HepG2 (cell line): ENCODE data around the gene NELFB. TPM values are rescaled to one million over a fixed set of nuclear protein-coding genes. Genes with fewer than 3 reads are reported as not detected.

Experiments
- ELF1 ChIP-seq: sonication (generic); formaldehyde crosslinking; IDR thresholded peaks from 2 replicates; pipeline ENCODE4 v1.4.0; 2020; ENCODE audit warnings: missing genetic modification reagents
- ETV6 ChIP-seq: sonication (generic); formaldehyde crosslinking; conservative IDR thresholded peaks from 2 replicates; pipeline ENCODE4 v1.4.0; 2020; ENCODE audit warnings: missing genetic modification reagents
- FOXA3 ChIP-seq: IDR thresholded peaks from 2 replicates; pipeline ENCODE4 v1.6.1; 2016; ENCODE audit warnings: missing genetic modification reagents, missing compliant biosample characterization
- GTF2F1 ChIP-seq: fragments of 150-350 bp; IDR thresholded peaks from 2 replicates; pipeline ENCODE4 v1.6.1; 2014; ENCODE audit warnings: low read length
- HNRNPH1 ChIP-seq: fragments of 200-400 bp; formaldehyde crosslinking; optimal IDR thresholded peaks from 2 replicates; pipeline ENCODE3; 2017; ENCODE audit warnings: mild to moderate bottlenecking, low read depth, low read length
- RBM39 ChIP-seq: fragments of 200-400 bp; formaldehyde crosslinking; IDR thresholded peaks from one replicate; pipeline ENCODE4 v1.6.1; 2018; ENCODE audit warnings: antibody characterized with exemption, mild to moderate bottlenecking, low read depth, low read length; ENCODE audit not compliant: poor library complexity, severe bottlenecking
- SETDB1 ChIP-seq: sonication (generic); formaldehyde crosslinking; IDR thresholded peaks from 2 replicates; pipeline ENCODE4 v1.5.1; 2020; ENCODE audit warnings: missing genetic modification reagents, mild to moderate bottlenecking, borderline replicate concordance
- ZC3H13 ChIP-seq: sonication (generic); formaldehyde crosslinking; IDR thresholded peaks from 2 replicates; pipeline ENCODE4 v1.8.1; 2023; ENCODE audit warnings: mild to moderate bottlenecking, missing genetic modification reagents, moderate library complexity
- ZNF160 ChIP-seq: sonication (generic); formaldehyde crosslinking; IDR thresholded peaks from 2 replicates; pipeline ENCODE4 v1.8.0; 2022; ENCODE audit warnings: mild to moderate bottlenecking, inconsistent platforms, missing genetic modification reagents
- ZNF263 ChIP-seq: sonication (generic); formaldehyde crosslinking; IDR thresholded peaks from 2 replicates; pipeline ENCODE4 v1.4.0; 2020; ENCODE audit warnings: missing genetic modification reagents
- ZNF354B ChIP-seq: sonication (generic); formaldehyde crosslinking; IDR thresholded peaks from 2 replicates; pipeline ENCODE4 v1.8.0; 2022; ENCODE audit warnings: mild to moderate bottlenecking, missing genetic modification reagents
- ZNF460 ChIP-seq: sonication (generic); formaldehyde crosslinking; IDR thresholded peaks from 2 replicates; pipeline ENCODE4 v1.5.1; 2020; ENCODE audit warnings: missing genetic modification reagents, mild to moderate bottlenecking, borderline replicate concordance
- ZNF709 ChIP-seq: sonication (generic); formaldehyde crosslinking; IDR thresholded peaks from 2 replicates; pipeline ENCODE4 v1.5.0; 2020; ENCODE audit warnings: mild to moderate bottlenecking, missing genetic modification reagents
- polyA plus RNA-seq, 8 experiments: library from polyadenylated mRNA; depleted of rRNA in 3 of 8; stranded (reverse) in 7 of 8; unstranded in 1 of 8; fragments of >200 nt; fragmentation: Illumina TruSeq in 4 of 8; extraction: Trizol in 4 of 8; gene quantifications; 2 replicates each; pipeline versions ENCODE4 v1.2.1 to v1.2.3, GENCODE V29; 2011 to 2016; ENCODE audit warnings: low read depth in 4 of 8, missing spikeins in 1 of 8, mixed read lengths in 1 of 8; ENCODE audit not compliant: insufficient read depth in 1 of 8
- total RNA-seq, 5 experiments: library from RNA; depleted of rRNA; stranded (reverse); fragments of >200 nt; fragmentation: Illumina TruSeq; extraction: Trizol; gene quantifications; 2 replicates each; pipeline ENCODE4 v1.2.3, GENCODE V29; 2016; ENCODE audit warnings: low read depth in 1 of 5
- TF ChIP-seq, protein P1 (sequence below): sonication (generic); formaldehyde crosslinking; IDR thresholded peaks from 2 replicates; pipeline ENCODE4 v1.5.1; 2020; ENCODE audit warnings: missing genetic modification reagents, mild to moderate bottlenecking, borderline replicate concordance
- TF ChIP-seq, protein P2 (sequence below): sonication (generic); formaldehyde crosslinking; IDR thresholded peaks from 2 replicates; pipeline ENCODE4 v1.9.0; 2021; ENCODE audit warnings: mild to moderate bottlenecking, missing genetic modification reagents
- TF ChIP-seq, protein P3 (sequence below), 2 experiments: IDR thresholded peaks; 2 replicates each; pipeline ENCODE4 v1.6.1; 2011 to 2012; ENCODE audit warnings: low read length in 2 of 2, borderline replicate concordance in 1 of 2, low read depth in 1 of 2, mild to moderate bottlenecking in 1 of 2, moderate library complexity in 1 of 2

The NELFB gene
- total and polyA plus RNA-seq, 2 of the 13 experiments (the other 11 are each of a cell fraction or from before 2014, with no cell fraction given): 26.5 to 45.8 TPM

DNA sequence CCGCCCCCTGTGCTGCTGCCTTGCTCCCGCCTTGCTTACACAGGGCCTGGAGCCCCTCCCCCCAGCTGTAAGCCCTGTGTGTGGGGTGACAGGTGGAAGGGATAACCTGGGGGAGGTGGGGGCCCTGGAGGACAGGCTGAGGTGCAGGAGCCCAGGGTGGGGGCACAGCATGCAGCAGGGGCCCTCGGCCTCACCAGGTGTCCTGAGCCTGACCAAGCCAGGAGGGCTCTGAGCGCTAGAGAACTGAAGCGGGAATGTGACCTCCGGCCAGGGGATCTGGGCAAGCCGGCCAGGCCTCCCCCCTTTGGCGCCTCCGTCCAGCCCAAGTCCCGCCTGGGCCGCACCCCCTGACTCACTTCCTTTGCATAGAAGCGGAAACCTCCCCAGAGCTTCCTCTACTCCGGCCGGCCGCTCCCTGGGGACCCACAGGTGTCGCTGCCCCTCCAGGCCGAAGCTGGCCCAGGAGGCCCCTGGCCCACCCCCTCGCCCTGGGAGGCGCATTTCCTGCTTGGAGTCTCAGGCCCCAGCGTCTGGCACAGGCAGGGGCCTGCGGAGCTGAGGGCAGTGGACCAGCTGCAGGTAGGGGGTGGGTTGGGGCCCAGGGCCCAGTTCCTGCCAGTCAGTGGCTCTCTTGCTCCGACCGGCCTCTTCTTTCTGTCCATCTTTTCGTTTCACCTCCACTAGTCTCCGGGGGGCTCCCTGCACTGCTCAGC, 22.4 kb downstream of the NELFB start, which contains the start of gene TOR4A (continued):
- TF ChIP-seq, protein P1, sequence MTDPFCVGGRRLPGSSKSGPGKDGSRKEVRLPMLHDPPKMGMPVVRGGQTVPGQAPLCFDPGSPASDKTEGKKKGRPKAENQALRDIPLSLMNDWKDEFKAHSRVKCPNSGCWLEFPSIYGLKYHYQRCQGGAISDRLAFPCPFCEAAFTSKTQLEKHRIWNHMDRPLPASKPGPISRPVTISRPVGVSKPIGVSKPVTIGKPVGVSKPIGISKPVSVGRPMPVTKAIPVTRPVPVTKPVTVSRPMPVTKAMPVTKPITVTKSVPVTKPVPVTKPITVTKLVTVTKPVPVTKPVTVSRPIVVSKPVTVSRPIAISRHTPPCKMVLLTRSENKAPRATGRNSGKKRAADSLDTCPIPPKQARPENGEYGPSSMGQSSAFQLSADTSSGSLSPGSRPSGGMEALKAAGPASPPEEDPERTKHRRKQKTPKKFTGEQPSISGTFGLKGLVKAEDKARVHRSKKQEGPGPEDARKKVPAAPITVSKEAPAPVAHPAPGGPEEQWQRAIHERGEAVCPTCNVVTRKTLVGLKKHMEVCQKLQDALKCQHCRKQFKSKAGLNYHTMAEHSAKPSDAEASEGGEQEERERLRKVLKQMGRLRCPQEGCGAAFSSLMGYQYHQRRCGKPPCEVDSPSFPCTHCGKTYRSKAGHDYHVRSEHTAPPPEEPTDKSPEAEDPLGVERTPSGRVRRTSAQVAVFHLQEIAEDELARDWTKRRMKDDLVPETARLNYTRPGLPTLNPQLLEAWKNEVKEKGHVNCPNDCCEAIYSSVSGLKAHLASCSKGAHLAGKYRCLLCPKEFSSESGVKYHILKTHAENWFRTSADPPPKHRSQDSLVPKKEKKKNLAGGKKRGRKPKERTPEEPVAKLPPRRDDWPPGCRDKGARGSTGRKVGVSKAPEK: no peak
- no peak for TF ChIP-seq HNRNPH1
- no peak for TF ChIP-seq GTF2F1
- peak; percentile 71 for TF ChIP-seq ZNF460 (CRISPR knock-in tag)
- no peak for TF ChIP-seq SETDB1 (CRISPR knock-in tag)
- TF ChIP-seq ZC3H13 (CRISPR knock-in tag): no peak
- peak; percentile 61; the same call in 1 of the 2 replicates for TF ChIP-seq FOXA3 (CRISPR knock-in tag)
- peak; percentile 87 for TF ChIP-seq ZNF160
- TF ChIP-seq RBM39: peak; percentile 91
- no peak for TF ChIP-seq ZNF354B (CRISPR knock-in tag)
- TF ChIP-seq, protein P2, sequence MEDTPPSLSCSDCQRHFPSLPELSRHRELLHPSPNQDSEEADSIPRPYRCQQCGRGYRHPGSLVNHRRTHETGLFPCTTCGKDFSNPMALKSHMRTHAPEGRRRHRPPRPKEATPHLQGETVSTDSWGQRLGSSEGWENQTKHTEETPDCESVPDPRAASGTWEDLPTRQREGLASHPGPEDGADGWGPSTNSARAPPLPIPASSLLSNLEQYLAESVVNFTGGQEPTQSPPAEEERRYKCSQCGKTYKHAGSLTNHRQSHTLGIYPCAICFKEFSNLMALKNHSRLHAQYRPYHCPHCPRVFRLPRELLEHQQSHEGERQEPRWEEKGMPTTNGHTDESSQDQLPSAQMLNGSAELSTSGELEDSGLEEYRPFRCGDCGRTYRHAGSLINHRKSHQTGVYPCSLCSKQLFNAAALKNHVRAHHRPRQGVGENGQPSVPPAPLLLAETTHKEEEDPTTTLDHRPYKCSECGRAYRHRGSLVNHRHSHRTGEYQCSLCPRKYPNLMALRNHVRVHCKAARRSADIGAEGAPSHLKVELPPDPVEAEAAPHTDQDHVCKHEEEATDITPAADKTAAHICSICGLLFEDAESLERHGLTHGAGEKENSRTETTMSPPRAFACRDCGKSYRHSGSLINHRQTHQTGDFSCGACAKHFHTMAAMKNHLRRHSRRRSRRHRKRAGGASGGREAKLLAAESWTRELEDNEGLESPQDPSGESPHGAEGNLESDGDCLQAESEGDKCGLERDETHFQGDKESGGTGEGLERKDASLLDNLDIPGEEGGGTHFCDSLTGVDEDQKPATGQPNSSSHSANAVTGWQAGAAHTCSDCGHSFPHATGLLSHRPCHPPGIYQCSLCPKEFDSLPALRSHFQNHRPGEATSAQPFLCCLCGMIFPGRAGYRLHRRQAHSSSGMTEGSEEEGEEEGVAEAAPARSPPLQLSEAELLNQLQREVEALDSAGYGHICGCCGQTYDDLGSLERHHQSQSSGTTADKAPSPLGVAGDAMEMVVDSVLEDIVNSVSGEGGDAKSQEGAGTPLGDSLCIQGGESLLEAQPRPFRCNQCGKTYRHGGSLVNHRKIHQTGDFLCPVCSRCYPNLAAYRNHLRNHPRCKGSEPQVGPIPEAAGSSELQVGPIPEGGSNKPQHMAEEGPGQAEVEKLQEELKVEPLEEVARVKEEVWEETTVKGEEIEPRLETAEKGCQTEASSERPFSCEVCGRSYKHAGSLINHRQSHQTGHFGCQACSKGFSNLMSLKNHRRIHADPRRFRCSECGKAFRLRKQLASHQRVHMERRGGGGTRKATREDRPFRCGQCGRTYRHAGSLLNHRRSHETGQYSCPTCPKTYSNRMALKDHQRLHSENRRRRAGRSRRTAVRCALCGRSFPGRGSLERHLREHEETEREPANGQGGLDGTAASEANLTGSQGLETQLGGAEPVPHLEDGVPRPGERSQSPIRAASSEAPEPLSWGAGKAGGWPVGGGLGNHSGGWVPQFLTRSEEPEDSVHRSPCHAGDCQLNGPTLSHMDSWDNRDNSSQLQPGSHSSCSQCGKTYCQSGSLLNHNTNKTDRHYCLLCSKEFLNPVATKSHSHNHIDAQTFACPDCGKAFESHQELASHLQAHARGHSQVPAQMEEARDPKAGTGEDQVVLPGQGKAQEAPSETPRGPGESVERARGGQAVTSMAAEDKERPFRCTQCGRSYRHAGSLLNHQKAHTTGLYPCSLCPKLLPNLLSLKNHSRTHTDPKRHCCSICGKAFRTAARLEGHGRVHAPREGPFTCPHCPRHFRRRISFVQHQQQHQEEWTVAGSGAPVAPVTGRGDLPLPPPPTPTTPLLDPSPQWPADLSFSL: no peak
- peak; percentile 91 for TF ChIP-seq ELF1 (CRISPR knock-in tag)
- TF ChIP-seq ETV6 (CRISPR knock-in tag): no peak; the same call in none of the 2 replicates
- TF ChIP-seq ZNF709 (CRISPR knock-in tag): no peak
- TF ChIP-seq, protein P3, sequence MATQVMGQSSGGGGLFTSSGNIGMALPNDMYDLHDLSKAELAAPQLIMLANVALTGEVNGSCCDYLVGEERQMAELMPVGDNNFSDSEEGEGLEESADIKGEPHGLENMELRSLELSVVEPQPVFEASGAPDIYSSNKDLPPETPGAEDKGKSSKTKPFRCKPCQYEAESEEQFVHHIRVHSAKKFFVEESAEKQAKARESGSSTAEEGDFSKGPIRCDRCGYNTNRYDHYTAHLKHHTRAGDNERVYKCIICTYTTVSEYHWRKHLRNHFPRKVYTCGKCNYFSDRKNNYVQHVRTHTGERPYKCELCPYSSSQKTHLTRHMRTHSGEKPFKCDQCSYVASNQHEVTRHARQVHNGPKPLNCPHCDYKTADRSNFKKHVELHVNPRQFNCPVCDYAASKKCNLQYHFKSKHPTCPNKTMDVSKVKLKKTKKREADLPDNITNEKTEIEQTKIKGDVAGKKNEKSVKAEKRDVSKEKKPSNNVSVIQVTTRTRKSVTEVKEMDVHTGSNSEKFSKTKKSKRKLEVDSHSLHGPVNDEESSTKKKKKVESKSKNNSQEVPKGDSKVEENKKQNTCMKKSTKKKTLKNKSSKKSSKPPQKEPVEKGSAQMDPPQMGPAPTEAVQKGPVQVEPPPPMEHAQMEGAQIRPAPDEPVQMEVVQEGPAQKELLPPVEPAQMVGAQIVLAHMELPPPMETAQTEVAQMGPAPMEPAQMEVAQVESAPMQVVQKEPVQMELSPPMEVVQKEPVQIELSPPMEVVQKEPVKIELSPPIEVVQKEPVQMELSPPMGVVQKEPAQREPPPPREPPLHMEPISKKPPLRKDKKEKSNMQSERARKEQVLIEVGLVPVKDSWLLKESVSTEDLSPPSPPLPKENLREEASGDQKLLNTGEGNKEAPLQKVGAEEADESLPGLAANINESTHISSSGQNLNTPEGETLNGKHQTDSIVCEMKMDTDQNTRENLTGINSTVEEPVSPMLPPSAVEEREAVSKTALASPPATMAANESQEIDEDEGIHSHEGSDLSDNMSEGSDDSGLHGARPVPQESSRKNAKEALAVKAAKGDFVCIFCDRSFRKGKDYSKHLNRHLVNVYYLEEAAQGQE (IDR thresholded peaks at IDR 0.05; ENCODE audit: borderline replicate concordance in 1 of 2, low read depth in 1 of 2, low read length in 2 of 2): peak in 1 of 2 experiments; percentile 47; a peak in 1 of 4 replicates
- TF ChIP-seq ZNF263: peak; percentile 12; the same call in 1 of the 2 replicates
